D721Med (cell line): Measurements from ENCODE around the gene SLC44A2.

ENCODE experiments used
- DNase-seq: peaks from one replicate; pipeline ENCODE4 v3.0.0; 2011; ENCODE audit warnings: low spot score; ENCODE audit not compliant: insufficient read length
- FAIRE-seq: peaks from 2 replicates; lab custom pipeline; 2011; peaks lifted over from hg19 to GRCh38; lab: Jason Lieb, UNC
- CTCF ChIP-seq: IDR thresholded peaks from 2 replicates; pipeline ENCODE4 v1.5.1; 2012; ENCODE audit warnings: mild to moderate bottlenecking, control low read depth; ENCODE audit not compliant: insufficient read depth; ENCODE audit errors: missing control alignments

Gene SLC44A2

GRCh38 chr19:10687518-10688288, 62.4 kb downstream of the SLC44A2 start:
- no peak for TF ChIP-seq CTCF
- no peak for FAIRE-seq
- no peak for DNase-seq

GRCh38 chr19:10688545-10689280, 63.4 kb downstream of the SLC44A2 start:
- no peak for TF ChIP-seq CTCF
- DNase-seq (no peak), FAIRE-seq (no peak)

GRCh38 chr19:10690341-10690781, 65.0 kb downstream of the SLC44A2 start:
- TF ChIP-seq CTCF, result no peak

GRCh38 chr19:10691178-10691881, 66.0 kb downstream of the SLC44A2 start:
- DNase-seq (no peak), FAIRE-seq (no peak)
- no peak for TF ChIP-seq CTCF

More at GRCh38 chr19:10690341-10690781, 65.0 kb downstream of the SLC44A2 start:
- no peak for FAIRE-seq
- no peak for DNase-seq

- no peak for DNase-seq
- FAIRE-seq, result no peak
- no peak for TF ChIP-seq CTCF
Measured at GRCh38 chr19:10691883-10692282, 66.5 kb downstream of the SLC44A2 start.

- no peak for FAIRE-seq
- TF ChIP-seq CTCF, result no peak
- no peak for DNase-seq
Measured at GRCh38 chr19:10692673-10693264, 67.4 kb downstream of the SLC44A2 start.
